ENCODE measurements around the gene CATSPERZ.
A peak's percentile ranks its signal among the peaks of the same experiment; 100 is the strongest.

CATSPERZ gene, protein sequence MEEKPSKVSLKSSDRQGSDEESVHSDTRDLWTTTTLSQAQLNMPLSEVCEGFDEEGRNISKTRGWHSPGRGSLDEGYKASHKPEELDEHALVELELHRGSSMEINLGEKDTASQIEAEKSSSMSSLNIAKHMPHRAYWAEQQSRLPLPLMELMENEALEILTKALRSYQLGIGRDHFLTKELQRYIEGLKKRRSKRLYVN

DNA sequence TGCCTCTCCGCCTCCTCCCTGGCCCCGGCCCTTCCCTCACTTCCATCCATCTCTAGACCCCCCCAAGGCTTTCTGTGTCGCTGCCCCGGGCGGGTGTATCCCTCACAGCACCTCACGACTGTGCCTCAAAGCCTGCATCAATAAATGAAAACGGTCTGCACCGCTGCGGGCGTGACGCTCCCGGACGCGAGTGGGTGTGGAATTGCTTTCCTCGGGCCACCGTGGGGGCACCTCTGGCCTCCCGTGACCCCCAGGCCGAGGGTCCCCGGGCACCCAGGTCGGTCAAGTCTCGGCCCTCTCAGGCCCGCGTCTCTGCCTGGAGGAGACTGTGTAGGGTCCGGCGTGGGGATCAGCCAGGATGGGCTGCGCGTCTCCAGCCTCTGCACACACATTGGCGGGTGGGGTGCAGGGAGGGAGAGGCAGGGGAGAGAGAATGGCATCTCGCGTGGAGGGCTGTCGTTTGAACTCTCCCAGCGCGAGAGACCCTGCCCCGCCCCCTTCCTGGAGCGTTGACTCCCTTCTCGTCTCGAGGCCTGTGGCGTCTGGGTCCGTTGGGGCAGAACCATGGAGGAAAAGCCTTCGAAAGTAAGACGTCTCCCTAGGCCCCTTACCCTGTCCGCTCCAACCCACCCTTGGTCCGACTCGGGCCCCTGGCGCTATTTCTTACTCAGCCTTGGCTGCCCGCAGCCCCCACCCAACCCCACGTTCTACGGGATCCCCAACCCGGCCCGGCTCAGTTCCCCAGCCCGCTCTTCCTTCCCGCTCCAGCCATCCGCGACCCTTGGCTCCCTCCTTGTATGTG, at the start of gene CATSPERZ:
Gene CATSPERZ (plus strand): TSS at position 512 of the 802 bp plus-strand sequence. CDS start 53 bp downstream, at position 565.
- H3K36me3 ChIP-seq = no peaks in the 10 kb centered on the region
- peak within 1 kb of the TSS; percentile 54 for H3K27ac ChIP-seq
- TF ChIP-seq, protein P1, sequence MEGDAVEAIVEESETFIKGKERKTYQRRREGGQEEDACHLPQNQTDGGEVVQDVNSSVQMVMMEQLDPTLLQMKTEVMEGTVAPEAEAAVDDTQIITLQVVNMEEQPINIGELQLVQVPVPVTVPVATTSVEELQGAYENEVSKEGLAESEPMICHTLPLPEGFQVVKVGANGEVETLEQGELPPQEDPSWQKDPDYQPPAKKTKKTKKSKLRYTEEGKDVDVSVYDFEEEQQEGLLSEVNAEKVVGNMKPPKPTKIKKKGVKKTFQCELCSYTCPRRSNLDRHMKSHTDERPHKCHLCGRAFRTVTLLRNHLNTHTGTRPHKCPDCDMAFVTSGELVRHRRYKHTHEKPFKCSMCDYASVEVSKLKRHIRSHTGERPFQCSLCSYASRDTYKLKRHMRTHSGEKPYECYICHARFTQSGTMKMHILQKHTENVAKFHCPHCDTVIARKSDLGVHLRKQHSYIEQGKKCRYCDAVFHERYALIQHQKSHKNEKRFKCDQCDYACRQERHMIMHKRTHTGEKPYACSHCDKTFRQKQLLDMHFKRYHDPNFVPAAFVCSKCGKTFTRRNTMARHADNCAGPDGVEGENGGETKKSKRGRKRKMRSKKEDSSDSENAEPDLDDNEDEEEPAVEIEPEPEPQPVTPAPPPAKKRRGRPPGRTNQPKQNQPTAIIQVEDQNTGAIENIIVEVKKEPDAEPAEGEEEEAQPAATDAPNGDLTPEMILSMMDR (IDR thresholded peaks at IDR 0.05) = no peak
- peak within 1 kb of the TSS; percentile 53 to 54 for H3K4me3 ChIP-seq (ENCODE audit: low read depth in 1 of 2, low read length in 1 of 2)
- H3K9me3 ChIP-seq = no peaks in the 10 kb centered on the region
- peaks cover 78% of the 10 kb centered on the region for H3K27me3 ChIP-seq
- peaks cover 30 to 40% of the 10 kb centered on the region in 2 experiments for H3K4me1 ChIP-seq (ENCODE audit: control insufficient read depth in 1 of 2, insufficient read depth in 1 of 2, low read depth in 1 of 2, low read length in 1 of 2)

DNA sequence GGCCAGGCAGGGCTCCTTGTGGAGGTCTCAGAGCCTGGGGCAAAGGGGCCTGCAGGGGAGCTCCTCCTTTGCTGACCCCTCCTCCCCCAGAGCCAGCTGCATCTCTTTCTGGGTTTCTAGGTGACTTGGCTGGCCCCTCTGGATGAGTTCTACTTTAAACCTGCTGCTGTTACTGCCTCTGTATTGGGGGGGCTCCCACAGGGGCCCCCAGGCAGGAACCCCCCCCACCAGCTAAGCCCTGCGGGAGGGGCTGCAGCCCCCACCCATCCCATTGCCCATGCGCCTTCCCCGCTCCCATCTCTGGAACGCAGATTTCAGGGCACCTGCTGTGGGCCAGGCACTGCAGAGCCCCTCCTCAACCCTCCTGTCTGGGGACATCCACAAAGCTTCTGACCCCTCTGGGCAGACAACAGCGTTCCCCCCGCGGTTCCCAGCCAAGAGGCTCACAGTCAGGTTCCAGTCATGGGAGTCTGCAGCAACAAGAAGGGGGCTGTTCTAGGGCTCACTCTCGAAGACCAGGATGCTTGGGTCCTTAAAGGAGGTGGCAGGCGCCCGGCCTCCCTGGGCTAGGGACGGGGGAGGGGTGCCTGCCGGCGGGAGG, 49.6 kb upstream of the CATSPERZ start:
- no peaks in the 10 kb centered on the region for H3K9me3 ChIP-seq
- peaks cover 10% of the 10 kb centered on the region for H3K36me3 ChIP-seq
- TF ChIP-seq, protein P1 (IDR thresholded peaks at IDR 0.05) = no peak
- H3K27me3 ChIP-seq = peaks cover 16% of the 10 kb centered on the region
- H3K27ac ChIP-seq = peak overlapping the region; percentile 46
- H3K4me3 ChIP-seq (ENCODE audit: low read depth in 1 of 2, low read length in 1 of 2) = peak overlapping the region; percentile 58 to 75
- H3K4me1 ChIP-seq (ENCODE audit: control insufficient read depth in 1 of 2, insufficient read depth in 1 of 2, low read depth in 1 of 2, low read length in 1 of 2) = peaks cover 41 to 50% of the 10 kb centered on the region in 2 experiments

DNA sequence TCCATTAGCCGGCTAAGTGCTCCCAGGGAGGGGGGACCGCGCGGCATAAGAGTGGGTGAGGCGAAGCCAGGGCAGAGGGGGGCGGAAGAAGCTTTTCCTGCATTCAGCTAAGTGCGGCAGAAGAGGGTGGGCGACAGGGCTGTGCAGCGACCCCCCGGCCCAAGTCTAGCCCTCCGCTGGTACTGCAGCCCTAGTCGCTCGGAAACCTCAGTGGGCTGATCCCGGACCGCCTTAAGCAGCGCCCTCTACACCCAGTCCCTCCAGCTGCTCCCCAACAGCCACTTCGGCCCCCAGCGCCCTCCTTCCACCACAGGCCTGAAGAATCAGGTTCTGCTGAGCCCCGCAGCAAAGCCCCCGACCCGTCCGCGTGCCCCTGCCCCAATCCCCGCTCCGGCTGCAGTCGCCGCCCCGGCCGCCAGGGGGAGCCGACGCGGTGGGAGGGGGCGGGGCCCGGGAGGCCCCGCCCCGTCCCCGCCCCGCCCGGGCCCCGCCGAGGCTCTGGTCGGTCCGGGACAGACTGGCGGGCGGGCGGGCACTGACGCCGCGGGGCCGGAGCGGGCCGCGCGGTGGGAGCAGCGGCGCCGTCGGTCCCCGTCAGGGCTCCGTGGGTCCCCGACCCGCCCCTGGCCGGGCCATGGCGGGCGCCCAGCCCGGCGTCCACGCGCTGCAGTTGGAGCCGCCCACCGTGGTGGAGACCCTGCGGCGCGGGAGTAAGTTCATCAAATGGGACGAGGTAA, 49.0 kb upstream of the CATSPERZ start, which contains the start of gene PLCB3:
Gene PLCB3 (plus strand): TSS at position 515 of the 737 bp plus-strand sequence. CDS start 120 bp downstream, at position 635.
- TF ChIP-seq, protein P1 (IDR thresholded peaks at IDR 0.05) = peak; percentile 95
- Histone ChIP-seq H3K27ac (peak within 1 kb of the TSS; percentile 46), H3K27me3 (peaks cover 10% of the 10 kb centered on the region), H3K4me3 (ENCODE audit: low read depth in 1 of 2, low read length in 1 of 2) (peak within 1 kb of the TSS; percentile 74 to 75), H3K9me3 (no peaks in the 10 kb centered on the region), H3K36me3 (peaks cover 17% of the 10 kb centered on the region), H3K4me1 (ENCODE audit: control insufficient read depth in 1 of 2, insufficient read depth in 1 of 2, low read depth in 1 of 2, low read length in 1 of 2) (peaks cover 35 to 44% of the 10 kb centered on the region in 2 experiments)

DNA sequence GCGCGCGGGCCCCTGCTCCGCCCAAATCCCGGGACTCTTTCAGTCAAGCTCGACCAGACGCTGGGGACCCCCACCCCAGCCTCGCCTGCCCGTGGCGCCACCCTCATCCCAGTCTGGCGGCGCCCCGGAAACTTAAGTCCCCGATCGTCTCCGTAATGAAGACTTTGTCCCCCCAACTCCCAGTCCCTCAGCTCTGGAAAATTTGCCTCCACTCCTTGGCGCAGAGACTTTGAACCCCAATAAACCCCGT, 48.5 kb upstream of the CATSPERZ start:
- H3K27ac ChIP-seq = peak overlapping the region; percentile 46
- H3K4me1 ChIP-seq (ENCODE audit: control insufficient read depth in 1 of 2, insufficient read depth in 1 of 2, low read depth in 1 of 2, low read length in 1 of 2) = peaks cover 33 to 42% of the 10 kb centered on the region in 2 experiments
- peak overlapping the region; percentile 74 to 75 for H3K4me3 ChIP-seq (ENCODE audit: low read depth in 1 of 2, low read length in 1 of 2)
- H3K27me3 ChIP-seq = peaks cover 9% of the 10 kb centered on the region
- peaks cover 22% of the 10 kb centered on the region for H3K36me3 ChIP-seq
- no peaks in the 10 kb centered on the region for H3K9me3 ChIP-seq
- TF ChIP-seq, protein P1 (IDR thresholded peaks at IDR 0.05) = no peak

All from neutrophil (primary cell).